Naive thymus-derived CD8-positive, alpha-beta T cell (primary cell): ENCODE data around the gene RFX5. TPM values are rescaled to one million over a fixed set of nuclear protein-coding genes. Genes with fewer than 3 reads are reported as not detected.

ENCODE experiments used
- ATAC-seq, 2 donors: fragments of 150-1000 bp; cut with Tn5 transposase in 1 of 2; sonication (Bioruptor Pico), chemical (Tn5 transposase) in 1 of 2; 1 replicate in 1 of 2; 2 replicates in 1 of 2; pipeline ENCODE4 v1.10.0; 2021; ENCODE audit warnings: mild to moderate bottlenecking in 2 of 2, moderate library complexity in 2 of 2
- POLR2A ChIA-PET: fragments of 350-600 bp; sonication (Branson Sonifier 250); formaldehyde crosslinking; loops from one replicate; lab custom pipeline; 2021; ENCODE audit warnings: antibody characterized with exemption; lab: Charles Lee
- DNase-seq, 10 donors: peaks; one replicate each; pipeline versions ENCODE4 v3.0.0 to v3.0.0-alpha.2; 2020 to 2022
- H3K27ac Mint-ChIP-seq, 10 donors: one replicate each; pipeline ENCODE4 v1.8.0; 2020 to 2022; ENCODE audit warnings: mild to moderate bottlenecking in 10 of 10, mixed read lengths in 10 of 10, moderate library complexity in 4 of 10, inconsistent platforms in 1 of 10
- H3K27me3 Mint-ChIP-seq, 5 donors: one replicate each; pipeline ENCODE4 v1.8.0; 2021 to 2022; ENCODE audit warnings: mixed read lengths in 5 of 5
- H3K36me3 Mint-ChIP-seq, 3 donors: one replicate each; pipeline ENCODE4 v1.8.0; 2020 to 2022; ENCODE audit warnings: mixed read lengths in 3 of 3, mild to moderate bottlenecking in 2 of 3, inconsistent platforms in 1 of 3
- H3K4me1 Mint-ChIP-seq, 4 donors: one replicate each; pipeline ENCODE4 v1.8.0; 2021 to 2022; ENCODE audit warnings: mixed read lengths in 4 of 4
- H3K4me3 Mint-ChIP-seq, 10 donors: one replicate each; pipeline ENCODE4 v1.8.0; 2020 to 2022; ENCODE audit warnings: mild to moderate bottlenecking in 10 of 10, mixed read lengths in 10 of 10, moderate library complexity in 6 of 10, inconsistent platforms in 1 of 10
- H3K9me3 Mint-ChIP-seq, 9 donors: one replicate each; pipeline ENCODE4 v1.8.0; 2020 to 2022; ENCODE audit warnings: mixed read lengths in 9 of 9, mild to moderate bottlenecking in 3 of 9, inconsistent platforms in 1 of 9, moderate library complexity in 1 of 9
- polyA plus RNA-seq, 3 donors: library from polyadenylated mRNA; unstranded; fragments of 300-500 nt; fragmentation: Illumina TruSeq; gene quantifications; one replicate each; pipeline ENCODE4 v1.2.3, GENCODE V29; 2021
- total RNA-seq, 8 experiments: library from RNA in 2 of 8; stranded (reverse) in 2 of 8; gene quantifications; one replicate each; pipeline ENCODE4 v1.2.3 and lab custom pipeline; 2021 to 2026

The RFX5 gene
- total and polyA plus RNA-seq, 5 experiments from 2014 or later = 22.8 to 68.3 (median 38.8) TPM

- peaks cover 15 to 42% (median 39%) of the 10 kb centered on the region in 4 donors for H3K4me1 Mint-ChIP-seq
- peak overlapping the region; percentile 91 to 99 (median 96) for H3K4me3 Mint-ChIP-seq
- DNase-seq (no peak), ATAC-seq (peak in 1 of 2 donors; percentile 7)
- peaks cover 0 to 37% (median 4%) of the 10 kb centered on the region in 3 donors for H3K36me3 Mint-ChIP-seq
- peak overlapping the region; percentile 98 to 99 (median 99) for H3K27ac Mint-ChIP-seq
- POLR2A ChIA-PET = interaction anchor here (1.0 to 1.6 kb wide), 6 partner anchors 20 to 66 kb away, joined by 3 to 9 read pairs (median 4); partner anchors contain the start of genes PI4KB, PSMB4 and ZNF687
- peaks cover 0 to 4% (median 0%) of the 10 kb centered on the region in 9 donors for H3K9me3 Mint-ChIP-seq
- no peaks in the 10 kb centered on the region for H3K27me3 Mint-ChIP-seq
Measured at GRCh38 chr1:151347523-151348246, 633 bp upstream of the RFX5 start.

DNA sequence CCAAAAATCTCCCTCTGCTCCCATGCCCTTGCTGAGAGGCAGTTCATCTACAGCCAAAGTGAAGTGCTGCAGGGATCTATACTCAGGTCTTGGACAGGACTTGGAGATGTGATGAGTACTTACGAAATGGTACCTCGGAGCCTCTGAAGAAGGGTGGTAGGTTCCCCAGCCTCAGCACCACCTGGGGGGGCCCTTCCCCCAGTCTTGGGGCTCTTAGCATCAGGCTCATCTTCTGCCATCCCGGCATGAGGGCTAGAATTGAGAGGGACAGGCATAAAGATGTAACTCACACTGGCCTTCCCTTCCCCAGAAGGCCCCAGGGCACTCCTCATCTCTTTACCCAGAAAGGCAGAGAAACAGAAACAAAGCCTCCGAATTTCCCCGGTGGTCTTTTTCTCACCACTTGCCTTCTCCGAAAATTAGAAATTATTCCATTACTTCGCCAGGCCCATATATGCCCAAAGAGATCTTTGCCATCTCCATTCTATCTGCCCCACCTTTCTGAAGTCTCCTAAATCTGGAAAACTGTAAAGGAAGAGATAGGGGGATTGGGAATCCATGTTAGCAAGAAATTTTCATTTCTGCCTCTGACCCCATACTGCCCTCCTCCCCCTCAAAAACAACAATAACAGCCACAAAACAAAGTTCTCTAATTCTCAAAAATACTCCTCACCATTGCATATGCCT lies 827 bp downstream of the RFX5 start:
- ATAC-seq (no peak), DNase-seq (peak in 1 of 10 donors; percentile 5)
- H3K4me1 Mint-ChIP-seq = peaks cover 15 to 42% (median 39%) of the 10 kb centered on the region in 4 donors
- H3K27ac Mint-ChIP-seq = peak overlapping the region; percentile 98 to 99 (median 99)
- H3K4me3 Mint-ChIP-seq = peak overlapping the region; percentile 91 to 99 (median 96)
- no peaks in the 10 kb centered on the region for H3K9me3 Mint-ChIP-seq
- POLR2A ChIA-PET = interaction anchor here (0.7 to 1.6 kb wide), 6 partner anchors 19 to 66 kb away, joined by 3 to 9 read pairs (median 4); partner anchors contain the start of genes PI4KB, PSMB4 and ZNF687
- no peaks in the 10 kb centered on the region for H3K27me3 Mint-ChIP-seq
- peaks cover 0 to 40% (median 4%) of the 10 kb centered on the region in 3 donors for H3K36me3 Mint-ChIP-seq

GRCh38 chr1:151344291-151344690 lies 2.8 kb downstream of the RFX5 start:
- peaks cover 18 to 52% (median 48%) of the 10 kb centered on the region in 4 donors for H3K4me1 Mint-ChIP-seq
- peak overlapping the region in 8 of 10 donors; percentile 54 to 99 (median 70) for H3K27ac Mint-ChIP-seq
- H3K27me3 Mint-ChIP-seq = no peaks in the 10 kb centered on the region
- no peaks in the 10 kb centered on the region for H3K9me3 Mint-ChIP-seq
- no peak for DNase-seq
- no peak for ATAC-seq
- H3K4me3 Mint-ChIP-seq = peak overlapping the region in 1 of 10 donors; percentile 28
- POLR2A ChIA-PET = interaction anchor here (0.5 to 1.8 kb wide), 3 partner anchors 63 to 627 kb away, joined by 4 to 6 read pairs (median 5); partner anchors contain the start of gene ZNF687
- peaks cover 0 to 42% (median 0%) of the 10 kb centered on the region in 3 donors for H3K36me3 Mint-ChIP-seq

DNA sequence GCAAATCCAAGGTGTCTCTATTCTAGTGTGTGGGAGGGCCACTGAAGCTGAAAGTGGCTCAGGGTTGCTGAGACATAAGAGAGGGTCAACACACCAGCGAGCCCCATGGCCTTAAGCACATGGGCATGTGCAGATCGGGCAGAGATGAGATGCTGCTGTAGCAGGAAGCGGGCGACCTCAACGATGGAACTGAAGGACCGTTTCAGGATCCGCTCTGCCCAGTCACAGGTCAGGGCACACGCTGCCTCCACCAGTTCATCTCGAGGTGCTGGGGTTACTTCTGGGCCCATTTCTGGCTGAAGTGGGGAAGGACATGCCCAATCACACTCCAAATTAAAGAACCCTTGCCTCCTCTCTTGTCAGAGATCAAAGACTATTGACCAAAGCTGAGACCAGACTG lies 3.5 kb downstream of the RFX5 start:
- H3K27me3 Mint-ChIP-seq = no peaks in the 10 kb centered on the region
- DNase-seq (no peak), ATAC-seq (no peak)
- H3K4me1 Mint-ChIP-seq = peaks cover 20 to 53% (median 48%) of the 10 kb centered on the region in 4 donors
- peak overlapping the region in 1 of 10 donors; percentile 8 for H3K4me3 Mint-ChIP-seq
- no peaks in the 10 kb centered on the region for H3K9me3 Mint-ChIP-seq
- H3K27ac Mint-ChIP-seq = peak overlapping the region in 9 of 10 donors; percentile 33 to 87 (median 48)
- POLR2A ChIA-PET = interaction anchor here (1.8 kb wide), 1 partner anchor 62 kb away, joined by 6 read pairs; the partner anchor contains the start of gene ZNF687
- peaks cover 0 to 42% (median 0%) of the 10 kb centered on the region in 3 donors for H3K36me3 Mint-ChIP-seq

- H3K36me3 Mint-ChIP-seq = peaks cover 0 to 42% (median 0%) of the 10 kb centered on the region in 3 donors
- no peaks in the 10 kb centered on the region for H3K9me3 Mint-ChIP-seq
- H3K27ac Mint-ChIP-seq = peak overlapping the region in 5 of 10 donors; percentile 33 to 81 (median 47)
- POLR2A ChIA-PET = interaction anchor here (1.1 to 1.3 kb wide), 2 partner anchors 57 to 59 kb away, joined by 3 read pairs; partner anchors contain the start of gene PSMB4
- ATAC-seq (no peak), DNase-seq (no peak)
- H3K4me3 Mint-ChIP-seq = no peak overlapping the region
- H3K4me1 Mint-ChIP-seq = peaks cover 18 to 44% (median 42%) of the 10 kb centered on the region in 4 donors
- H3K27me3 Mint-ChIP-seq = no peaks in the 10 kb centered on the region
Measured at GRCh38 chr1:151342569-151342968, 4.5 kb downstream of the RFX5 start.

- ATAC-seq = no peak
- no peaks in the 10 kb centered on the region for H3K9me3 Mint-ChIP-seq
- peak overlapping the region in 1 of 10 donors; percentile 45 for H3K27ac Mint-ChIP-seq
- no peak overlapping the region for H3K4me3 Mint-ChIP-seq
- peaks cover 0 to 41% (median 0%) of the 10 kb centered on the region in 3 donors for H3K36me3 Mint-ChIP-seq
- peaks cover 15 to 39% (median 36%) of the 10 kb centered on the region in 4 donors for H3K4me1 Mint-ChIP-seq
- no peak for DNase-seq
- no peaks in the 10 kb centered on the region for H3K27me3 Mint-ChIP-seq
- POLR2A ChIA-PET = interaction anchor here (0.6 to 1.3 kb wide), 3 partner anchors 57 to 91 kb away, joined by 3 to 5 read pairs (median 3); partner anchors contain the start of gene PSMB4
Measured at GRCh38 chr1:151342021-151342420, 5.0 kb downstream of the RFX5 start.

DNA sequence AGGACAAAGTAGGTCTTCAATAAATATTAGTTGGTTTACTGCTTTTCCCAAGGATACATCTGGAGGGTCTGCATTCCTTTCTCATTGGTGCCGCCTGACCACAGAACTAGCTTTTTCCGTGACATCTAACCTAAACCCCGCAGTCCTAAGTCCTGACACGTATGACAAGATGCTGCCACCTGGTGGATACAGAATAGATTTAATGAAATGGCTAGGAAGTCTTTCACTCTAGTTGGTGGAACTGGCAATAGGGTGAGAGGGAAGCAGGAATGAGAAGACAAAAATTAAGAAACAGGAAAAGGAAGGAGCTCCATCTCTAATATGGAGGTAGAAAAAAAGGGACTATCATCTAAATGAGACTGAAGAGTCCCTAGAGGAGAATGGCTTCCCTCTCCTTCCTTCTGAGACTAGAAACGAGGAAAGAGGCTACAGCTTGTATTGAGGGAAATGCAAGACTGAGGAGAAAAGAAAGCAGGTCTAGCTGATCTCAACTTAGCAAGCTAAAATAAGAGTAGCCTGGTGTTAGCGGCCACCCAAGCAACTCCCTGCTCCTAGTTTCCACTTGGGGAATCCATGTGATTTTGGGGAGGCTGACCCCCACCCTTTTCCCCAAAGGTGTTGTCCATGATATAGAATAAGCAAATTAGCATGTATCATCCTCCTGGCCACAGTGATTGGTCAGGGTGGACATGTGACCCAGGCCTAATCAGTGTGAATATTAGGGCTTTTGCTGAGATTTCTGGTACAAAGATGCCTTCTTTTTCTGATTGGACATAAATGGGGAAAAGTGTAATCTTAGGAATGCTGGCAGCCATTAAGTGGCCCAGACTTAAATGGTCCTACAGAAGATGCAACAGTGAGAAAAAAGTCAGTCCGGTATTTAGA lies 5.9 kb downstream of the RFX5 start:
- Mint-ChIP-seq H3K27ac (peak overlapping the region in 8 of 10 donors; percentile 1 to 87 (median 34)), H3K27me3 (no peaks in the 10 kb centered on the region), H3K4me3 (peak overlapping the region in 1 of 10 donors; percentile 6), H3K4me1 (peaks cover 12 to 32% (median 28%) of the 10 kb centered on the region in 4 donors), H3K9me3 (no peaks in the 10 kb centered on the region), H3K36me3 (peaks cover 0 to 35% (median 0%) of the 10 kb centered on the region in 3 donors)
- ATAC-seq (peak; percentile 90 to 91), DNase-seq (peak in 9 of 10 donors; percentile 25 to 73 (median 54))
- POLR2A ChIA-PET = interaction anchor here (0.6 to 1.9 kb wide), 10 partner anchors 11 to 881 kb away, joined by 3 to 11 read pairs (median 4); partner anchors contain the start of genes PI4KB and ZNF687

GRCh38 chr1:151336556-151336955 lies 10.5 kb downstream of the RFX5 start:
- H3K4me3 Mint-ChIP-seq = no peak overlapping the region
- H3K9me3 Mint-ChIP-seq = no peaks in the 10 kb centered on the region
- H3K27ac Mint-ChIP-seq = peak overlapping the region in 6 of 10 donors; percentile 13 to 84 (median 26)
- ATAC-seq (no peak), DNase-seq (no peak)
- no peaks in the 10 kb centered on the region for H3K27me3 Mint-ChIP-seq
- POLR2A ChIA-PET = interaction anchor here (0.7 kb wide), 1 partner anchor 17 kb away, joined by 3 read pairs; no protein-coding TSS in a partner anchor
- peaks cover 6 to 12% (median 10%) of the 10 kb centered on the region in 4 donors for H3K4me1 Mint-ChIP-seq
- H3K36me3 Mint-ChIP-seq = peaks cover 0 to 3% (median 0%) of the 10 kb centered on the region in 3 donors

DNA sequence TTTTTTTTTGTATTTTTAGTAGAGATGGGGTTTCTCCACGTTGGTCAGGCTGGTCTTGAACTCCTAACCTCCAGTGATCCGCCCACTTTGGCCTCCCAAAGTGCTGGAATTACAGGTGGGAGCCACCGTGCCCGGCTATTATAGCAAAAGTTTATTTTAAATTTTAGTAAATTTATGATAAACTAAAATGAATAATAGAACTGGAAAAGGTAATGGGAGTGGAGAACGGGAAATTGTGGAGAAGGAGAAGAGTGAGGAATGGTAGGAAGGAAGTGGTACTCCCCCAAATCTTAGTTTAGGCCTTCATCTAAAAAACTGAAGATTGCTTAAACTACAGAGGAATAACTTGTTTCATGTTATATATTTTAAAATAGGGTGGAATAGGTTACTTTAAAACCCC lies 12.2 kb downstream of the RFX5 start:
- no peak for DNase-seq
- ATAC-seq = no peak
- H3K4me1 Mint-ChIP-seq = peaks cover 0 to 5% (median 3%) of the 10 kb centered on the region in 4 donors
- POLR2A ChIA-PET = no interaction called here
- H3K9me3 Mint-ChIP-seq = no peaks in the 10 kb centered on the region
- H3K36me3 Mint-ChIP-seq = no peaks in the 10 kb centered on the region
- H3K27ac Mint-ChIP-seq = no peak overlapping the region
- no peak overlapping the region for H3K4me3 Mint-ChIP-seq
- no peaks in the 10 kb centered on the region for H3K27me3 Mint-ChIP-seq

GRCh38 chr1:151327903-151328674 lies 19.0 kb downstream of the RFX5 start:
- POLR2A ChIA-PET = interaction anchor here (1.0 to 2.2 kb wide), 10 partner anchors 10 to 171 kb away, joined by 3 to 17 read pairs (median 8); partner anchors contain the start of genes PSMB4, RFX5, TNFAIP8L2 and VPS72
- peak overlapping the region; percentile 93 to 99 (median 97) for H3K4me3 Mint-ChIP-seq
- H3K27me3 Mint-ChIP-seq = no peaks in the 10 kb centered on the region

More at GRCh38 chr1:151327903-151328674, 19.0 kb downstream of the RFX5 start:
- ATAC-seq = peak; percentile 1 to 19
- H3K9me3 Mint-ChIP-seq = no peaks in the 10 kb centered on the region
- no peak for DNase-seq
- H3K4me1 Mint-ChIP-seq = peaks cover 21 to 42% (median 39%) of the 10 kb centered on the region in 4 donors
- H3K27ac Mint-ChIP-seq = peak overlapping the region; percentile 94 to 100 (median 98)
- peaks cover 0 to 31% (median 7%) of the 10 kb centered on the region in 3 donors for H3K36me3 Mint-ChIP-seq
